Prostate gland (tissue), 2 donors: ENCODE results near the gene SEC14L6. TPM values are rescaled to one million over a fixed set of nuclear protein-coding genes. Genes with fewer than 3 reads are reported as not detected.
"Not testable (repeated sequence)": the region's sequence is repeated elsewhere in the genome, so short reads cannot be mapped to it uniquely, and the experiment has no call there.

Source experiments
- DNase-seq: peaks from one replicate; pipeline ENCODE4 v3.0.0-alpha.2; 2019; ENCODE audit warnings: low spot score
- H3K27ac ChIP-seq, 2 donors: fragments of 200-600 bp; sonication (generic); 2 replicates each; pipeline ENCODE4 v1.5.1; 2017 to 2019
- H3K27me3 ChIP-seq: fragments of 200-600 bp; sonication (generic); replicated peaks from 2 replicates; pipeline ENCODE4 v1.5.1; 2019; ENCODE audit not compliant: insufficient read depth
- H3K36me3 ChIP-seq, 2 donors: fragments of 200-600 bp; sonication (generic); 1 replicate in 1 of 2; 2 replicates in 1 of 2; pipeline versions ENCODE4 v1.5.1 to v1.8.1; 2017 to 2019
- H3K4me1 ChIP-seq: fragments of 200-600 bp; sonication (generic); replicated peaks from 2 replicates; pipeline ENCODE4 v1.5.1; 2019
- H3K4me3 ChIP-seq, 2 donors: fragments of 200-600 bp; sonication (generic); 2 replicates each; pipeline ENCODE4 v1.5.1; 2017 to 2019
- H3K9me3 ChIP-seq: fragments of 200-600 bp; sonication (generic); 2 replicates; pipeline ENCODE4 v1.5.1; 2017
- POLR2A ChIP-seq: fragments of 450-650 bp; IDR thresholded peaks from one replicate; pipeline ENCODE4 v1.6.1; 2016; ENCODE audit warnings: antibody characterized with exemption, mild to moderate bottlenecking
- POLR2AphosphoS5 ChIP-seq: sonication (generic); formaldehyde crosslinking; IDR thresholded peaks from one replicate; pipeline ENCODE4 v1.6.1; 2017; ENCODE audit warnings: antibody characterized with exemption
- WGBS: methylation state at CpG from one replicate; pipeline ENCODE4 v1.1.5; 2018; 5-methylcytosine and 5-hydroxymethylcytosine counted together
- intact Hi-C: fragments of 100-400 bp; cut with DNase I; formaldehyde crosslinking; loops from one replicate; pipeline ENCODE4 v1.14.2; 2022
- total RNA-seq, 2 donors: library from RNA; depleted of rRNA; stranded (reverse); fragments of >200 nt; gene quantifications; one replicate each; pipeline ENCODE4 v1.1.0, GENCODE V29; 2016
- TF ChIP-seq, protein P1 (sequence below), 4 experiments: fragments of 200-600 bp in 2 of 4; fragments of 450-650 bp in 2 of 4; sonication (generic) in 2 of 4; IDR thresholded peaks; 1 replicate in 3 of 4; 2 replicates in 1 of 4; pipeline ENCODE4 v1.5.1; 2016 to 2019; ENCODE audit warnings: antibody characterized with exemption in 4 of 4, mild to moderate bottlenecking in 2 of 4, moderate library complexity in 2 of 4

SEC14L6 gene
- total RNA-seq, 2 donors from 2014 or later = 0.23 to 22.9 TPM

DNA sequence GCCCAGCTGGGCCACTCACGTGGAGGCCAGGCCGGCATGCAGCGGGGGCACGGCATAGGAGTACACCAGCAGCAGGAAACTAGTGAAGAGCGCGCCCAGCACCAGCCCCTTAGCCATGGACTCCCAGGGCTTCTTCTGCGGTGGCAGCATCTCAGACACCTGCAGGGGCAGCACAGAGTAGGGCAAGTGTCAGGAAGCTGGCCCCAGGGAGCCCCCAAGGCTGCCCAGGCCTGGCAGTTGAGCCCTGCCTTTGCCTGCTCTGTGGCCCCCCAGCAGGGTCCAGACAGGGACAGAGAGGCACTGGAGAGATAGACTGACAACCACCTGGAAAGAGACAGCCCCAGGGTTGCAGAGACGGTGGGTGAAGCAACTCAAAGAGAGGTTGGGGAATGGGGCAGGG lies 10.7 kb upstream of the SEC14L6 start:
- Histone ChIP-seq H3K4me1 (no peaks in the 10 kb centered on the region), H3K4me3 (no peak overlapping the region), H3K27me3 (no peaks in the 10 kb centered on the region), H3K9me3 (no peaks in the 10 kb centered on the region), H3K36me3 (no peaks in the 10 kb centered on the region), H3K27ac (no peak overlapping the region)
- 76% methylated on average over 8 of the region's 8 CpGs for WGBS
- intact Hi-C loops = no loop called here
- TF ChIP-seq, protein P1, sequence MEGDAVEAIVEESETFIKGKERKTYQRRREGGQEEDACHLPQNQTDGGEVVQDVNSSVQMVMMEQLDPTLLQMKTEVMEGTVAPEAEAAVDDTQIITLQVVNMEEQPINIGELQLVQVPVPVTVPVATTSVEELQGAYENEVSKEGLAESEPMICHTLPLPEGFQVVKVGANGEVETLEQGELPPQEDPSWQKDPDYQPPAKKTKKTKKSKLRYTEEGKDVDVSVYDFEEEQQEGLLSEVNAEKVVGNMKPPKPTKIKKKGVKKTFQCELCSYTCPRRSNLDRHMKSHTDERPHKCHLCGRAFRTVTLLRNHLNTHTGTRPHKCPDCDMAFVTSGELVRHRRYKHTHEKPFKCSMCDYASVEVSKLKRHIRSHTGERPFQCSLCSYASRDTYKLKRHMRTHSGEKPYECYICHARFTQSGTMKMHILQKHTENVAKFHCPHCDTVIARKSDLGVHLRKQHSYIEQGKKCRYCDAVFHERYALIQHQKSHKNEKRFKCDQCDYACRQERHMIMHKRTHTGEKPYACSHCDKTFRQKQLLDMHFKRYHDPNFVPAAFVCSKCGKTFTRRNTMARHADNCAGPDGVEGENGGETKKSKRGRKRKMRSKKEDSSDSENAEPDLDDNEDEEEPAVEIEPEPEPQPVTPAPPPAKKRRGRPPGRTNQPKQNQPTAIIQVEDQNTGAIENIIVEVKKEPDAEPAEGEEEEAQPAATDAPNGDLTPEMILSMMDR (IDR thresholded peaks at IDR 0.05) = no peak
- no peak for TF ChIP-seq POLR2AphosphoS5
- no peak for TF ChIP-seq POLR2A
- DNase-seq = no peak

DNA sequence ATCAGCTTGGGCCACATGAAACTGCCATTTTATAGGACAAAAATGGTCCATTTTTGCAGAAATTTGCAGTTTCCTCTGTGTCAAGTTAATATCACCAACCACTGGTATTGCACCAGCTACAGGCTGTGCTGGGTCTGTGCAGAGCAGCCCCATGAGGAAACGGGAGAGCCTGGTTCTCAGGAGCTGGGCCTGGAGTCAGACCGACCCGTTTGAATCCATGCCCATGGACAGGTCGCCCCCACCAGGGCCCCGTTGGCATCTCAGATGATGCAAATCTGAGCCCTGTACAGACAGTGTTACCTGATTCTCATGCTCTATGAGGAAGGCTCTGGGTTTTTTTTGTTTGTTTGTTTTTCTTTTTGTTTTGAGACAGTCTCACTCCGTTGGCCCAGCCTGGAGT lies 9.8 kb upstream of the SEC14L6 start:
- intact Hi-C loops = no loop called here
- Histone ChIP-seq H3K36me3 (no peaks in the 10 kb centered on the region), H3K27ac (no peak overlapping the region), H3K4me3 (no peak overlapping the region), H3K9me3 (no peaks in the 10 kb centered on the region), H3K4me1 (no peaks in the 10 kb centered on the region), H3K27me3 (no peaks in the 10 kb centered on the region)
- TF ChIP-seq POLR2AphosphoS5 (no peak), POLR2A (no peak)
- TF ChIP-seq, protein P1 (IDR thresholded peaks at IDR 0.05) = no peak
- 59% methylated on average over 6 of the region's 6 CpGs for WGBS
- no peak for DNase-seq

DNA sequence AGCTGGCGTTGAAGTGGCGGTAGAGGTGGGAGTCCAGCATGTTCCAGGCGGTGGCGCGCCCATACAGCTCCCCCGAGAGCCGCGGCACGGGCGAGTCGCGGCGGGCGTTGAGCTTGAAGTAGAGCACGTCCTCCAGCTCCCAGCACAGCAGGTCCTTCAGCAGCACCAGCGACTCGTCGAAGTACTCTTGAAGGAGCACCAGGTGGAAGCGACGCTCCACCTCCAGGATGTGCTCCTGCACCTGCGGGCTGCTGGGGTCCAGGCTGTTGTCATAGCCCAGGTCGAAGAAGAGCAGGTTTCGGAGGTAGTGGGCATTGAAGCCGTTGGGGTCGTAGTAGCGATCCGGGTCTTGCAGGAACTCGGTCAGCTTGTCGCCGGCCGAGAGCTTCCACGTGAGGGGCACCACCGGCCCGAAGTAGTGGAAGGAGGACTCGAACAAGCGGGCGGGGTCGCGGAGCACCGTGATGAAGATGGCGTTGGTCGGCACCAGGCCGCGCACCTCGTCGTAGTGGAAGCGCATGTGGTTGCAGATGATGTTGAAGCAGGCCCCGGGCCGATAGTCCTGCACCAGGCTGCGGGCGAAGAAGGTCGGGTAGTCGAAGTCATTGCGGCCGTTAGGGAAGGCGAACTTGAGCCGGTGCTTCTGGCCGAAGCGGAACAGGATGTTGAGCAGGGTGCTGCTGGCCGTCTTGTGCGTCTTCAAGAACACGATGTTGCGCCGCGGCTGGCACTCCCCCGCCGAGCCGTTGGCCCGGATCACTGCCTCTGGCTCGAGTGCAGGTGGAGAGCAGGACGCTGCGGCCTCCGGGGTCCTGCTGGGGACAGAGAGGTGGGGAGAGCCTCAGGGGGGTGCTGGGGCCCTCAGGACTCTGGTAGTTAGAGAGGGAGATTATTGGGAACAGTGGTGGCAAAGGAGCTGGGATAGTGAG lies 9.0 kb upstream of the SEC14L6 start:
- Histone ChIP-seq H3K4me3 (no peak overlapping the region), H3K36me3 (no peaks in the 10 kb centered on the region), H3K27ac (no peak overlapping the region), H3K9me3 (no peaks in the 10 kb centered on the region), H3K27me3 (no peaks in the 10 kb centered on the region), H3K4me1 (no peaks in the 10 kb centered on the region)
- intact Hi-C loops = no loop called here
- TF ChIP-seq, protein P1 (IDR thresholded peaks at IDR 0.05) = no peak
- TF ChIP-seq POLR2A = no peak
- no peak for TF ChIP-seq POLR2AphosphoS5
- DNase-seq = no peak
- 95% methylated on average over 72 of the region's 73 CpGs for WGBS

DNA sequence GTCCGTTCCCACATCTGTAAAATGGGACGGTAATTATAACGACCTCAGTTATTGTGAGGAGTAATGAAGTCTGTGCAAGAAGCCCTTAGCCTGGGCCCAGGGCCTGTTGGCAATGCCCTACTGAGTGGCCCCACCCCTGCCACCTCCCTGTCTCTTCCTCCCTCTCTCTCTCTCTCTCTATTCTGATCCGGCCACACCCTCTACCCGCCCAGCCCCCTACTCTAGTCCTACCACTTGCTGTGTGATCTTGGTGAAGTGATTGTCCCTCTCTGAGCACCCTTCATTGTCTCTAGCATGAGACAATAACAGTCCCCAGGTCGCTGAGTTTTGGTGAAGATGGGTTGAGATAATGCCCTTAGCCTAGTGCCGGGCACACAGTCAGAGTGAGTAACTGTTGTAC lies 7.4 kb upstream of the SEC14L6 start:
- no peaks in the 10 kb centered on the region for H3K4me1 ChIP-seq
- 84% methylated on average over 7 of the region's 7 CpGs for WGBS
- H3K36me3 ChIP-seq = no peaks in the 10 kb centered on the region
- no peaks in the 10 kb centered on the region for H3K9me3 ChIP-seq
- no peak overlapping the region for H3K27ac ChIP-seq
- H3K27me3 ChIP-seq = no peaks in the 10 kb centered on the region
- intact Hi-C loops = no loop called here
- DNase-seq = no peak
- TF ChIP-seq, protein P1 (IDR thresholded peaks at IDR 0.05) = no peak
- TF ChIP-seq POLR2AphosphoS5 (no peak), POLR2A (no peak)
- H3K4me3 ChIP-seq = no peak overlapping the region

DNA sequence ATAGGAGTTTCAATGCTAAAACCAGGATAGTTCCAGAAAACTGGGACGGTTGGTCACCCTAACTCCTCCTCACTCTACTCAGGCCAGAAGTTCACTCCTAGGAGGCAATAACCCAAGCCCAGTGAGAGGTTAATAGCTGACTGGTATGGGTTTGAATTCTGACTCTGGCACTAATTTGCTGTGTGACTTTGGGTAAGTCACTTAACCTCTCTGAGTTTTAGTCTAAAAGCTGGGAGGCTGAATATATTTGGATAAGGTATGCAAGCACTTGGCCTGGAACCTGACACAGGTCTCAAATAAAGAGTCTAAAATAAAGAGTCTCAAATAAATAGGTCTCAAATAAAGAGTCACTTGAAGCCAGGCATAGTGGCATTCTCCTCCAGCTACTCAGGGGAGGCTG lies 6.2 kb upstream of the SEC14L6 start:
- Histone ChIP-seq H3K36me3 (no peaks in the 10 kb centered on the region), H3K27me3 (no peaks in the 10 kb centered on the region), H3K9me3 (no peaks in the 10 kb centered on the region), H3K4me3 (no peak overlapping the region), H3K4me1 (no peaks in the 10 kb centered on the region), H3K27ac (no peak overlapping the region)
- TF ChIP-seq POLR2AphosphoS5 (no peak), POLR2A (no peak)
- TF ChIP-seq, protein P1 (IDR thresholded peaks at IDR 0.05) = no peak
- intact Hi-C loops = no loop called here
- DNase-seq = no peak
- WGBS = 0% methylated on average over 1 of the region's 1 CpG

DNA sequence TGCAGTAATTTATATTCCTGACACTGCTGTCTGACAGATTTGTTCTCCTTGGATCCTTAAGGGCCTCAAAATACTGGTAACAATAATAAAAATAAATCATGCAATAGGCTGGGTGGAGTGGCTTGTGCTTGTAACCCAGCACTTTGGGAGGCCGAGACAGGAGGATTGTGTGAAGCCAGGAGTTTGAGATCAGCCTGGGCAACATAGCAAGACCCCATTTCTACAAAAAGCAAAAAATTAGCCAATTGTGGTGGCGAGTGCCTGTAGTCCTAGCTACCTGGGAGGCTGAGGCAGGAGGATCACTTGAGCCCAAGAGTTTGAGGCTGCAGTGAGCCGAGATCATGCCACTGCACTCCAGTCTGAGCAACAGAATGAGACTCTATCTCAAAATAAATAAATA lies 5.3 kb upstream of the SEC14L6 start:
- H3K27me3 ChIP-seq, intact Hi-C loops: not testable (repeated sequence)
- WGBS = 89% methylated on average over 3 of the region's 3 CpGs

More for the DNA sequence above, 5.3 kb upstream of the SEC14L6 start:
- H3K9me3 ChIP-seq, H3K27ac ChIP-seq, H3K36me3 ChIP-seq, H3K4me3 ChIP-seq, DNase-seq, H3K4me1 ChIP-seq: not testable (repeated sequence)
